Mesenchymal stem cell (in vitro differentiated cells and primary cell): ENCODE results near the gene PEG3. TPM values are rescaled to one million over a fixed set of nuclear protein-coding genes. Genes with fewer than 3 reads are reported as not detected.

ENCODE experiments used
- DNase-seq: peaks from one replicate; pipeline ENCODE4 v3.0.0-alpha.2; 2013
- H2AFZ ChIP-seq: one replicate; pipeline ENCODE4 v1.6.1; 2013; ENCODE audit warnings: low read depth, mild to moderate bottlenecking, control low read depth, inconsistent platforms, low read length, moderate library complexity
- H2AK5ac ChIP-seq: 2 replicates; pipeline ENCODE4 v1.6.1; 2013; ENCODE audit warnings: low read length, moderate library complexity, mild to moderate bottlenecking, inconsistent platforms; ENCODE audit not compliant: severe bottlenecking
- H2BK120ac ChIP-seq: one replicate; pipeline ENCODE4 v1.6.1; 2013; ENCODE audit warnings: low read depth, mild to moderate bottlenecking, inconsistent platforms, low read length, moderate library complexity
- H2BK12ac ChIP-seq, 2 experiments: one replicate each; pipeline ENCODE4 v1.6.1; 2013; ENCODE audit warnings: inconsistent platforms in 2 of 2, low read length in 2 of 2, mild to moderate bottlenecking in 2 of 2, moderate library complexity in 2 of 2, control low read depth in 1 of 2
- H2BK15ac ChIP-seq: one replicate; pipeline ENCODE4 v1.6.1; 2013; ENCODE audit warnings: mild to moderate bottlenecking, low read depth, inconsistent platforms; ENCODE audit not compliant: poor library complexity, severe bottlenecking
- H2BK5ac ChIP-seq: 2 replicates; pipeline ENCODE4 v1.6.1; 2013; ENCODE audit warnings: low read depth, mild to moderate bottlenecking, low read length, control low read depth, inconsistent platforms; ENCODE audit not compliant: poor library complexity, severe bottlenecking
- H3K14ac ChIP-seq, 2 experiments: one replicate each; pipeline ENCODE4 v1.6.1; 2013; ENCODE audit warnings: inconsistent platforms in 2 of 2, low read length in 2 of 2, control low read depth in 1 of 2, mild to moderate bottlenecking in 1 of 2, moderate library complexity in 1 of 2
- H3K18ac ChIP-seq, 2 experiments: one replicate each; pipeline ENCODE4 v1.6.1; 2013; ENCODE audit warnings: inconsistent platforms in 2 of 2, low read length in 2 of 2, control low read depth in 1 of 2, low read depth in 1 of 2, mild to moderate bottlenecking in 1 of 2
- H3K23ac ChIP-seq, 2 experiments: one replicate each; pipeline ENCODE4 v1.6.1; 2013; ENCODE audit warnings: inconsistent platforms in 2 of 2, low read length in 2 of 2, mild to moderate bottlenecking in 2 of 2, moderate library complexity in 2 of 2, control low read depth in 1 of 2
- H3K27ac ChIP-seq: 2 replicates; pipeline ENCODE4 v1.5.1; 2013; ENCODE audit warnings: mild to moderate bottlenecking, moderate library complexity, low read length, control low read depth, inconsistent platforms; ENCODE audit not compliant: poor library complexity, severe bottlenecking
- H3K27me3 ChIP-seq, 2 experiments: 2 replicates each; pipeline versions ENCODE4 v1.6.1 to v1.7.0; 2013; ENCODE audit warnings: low read length in 2 of 2, mild to moderate bottlenecking in 2 of 2, moderate library complexity in 2 of 2, control low read depth in 1 of 2, inconsistent platforms in 1 of 2; ENCODE audit not compliant: control insufficient read depth in 1 of 2, insufficient read depth in 1 of 2
- H3K36me3 ChIP-seq, 2 experiments: 2 replicates each; pipeline versions ENCODE4 v1.6.1 to v1.7.0; 2013; ENCODE audit warnings: low read length in 2 of 2, control low read depth in 1 of 2, inconsistent platforms in 1 of 2, low read depth in 1 of 2, mild to moderate bottlenecking in 1 of 2; ENCODE audit not compliant: insufficient read depth in 2 of 2, control insufficient read depth in 1 of 2
- H3K4ac ChIP-seq, 2 experiments: one replicate each; pipeline ENCODE4 v1.6.1; 2013; ENCODE audit warnings: inconsistent platforms in 2 of 2, low read length in 2 of 2, mild to moderate bottlenecking in 2 of 2, moderate library complexity in 2 of 2, control low read depth in 1 of 2, low read depth in 1 of 2
- H3K4me1 ChIP-seq: 2 replicates; pipeline ENCODE4 v1.6.1; 2013; ENCODE audit warnings: low read depth, low read length, control low read depth; ENCODE audit not compliant: control insufficient read depth, insufficient read depth
- H3K4me2 ChIP-seq: 2 replicates; pipeline ENCODE4 v1.6.1; 2013; ENCODE audit warnings: low read length, mild to moderate bottlenecking, inconsistent platforms; ENCODE audit not compliant: poor library complexity, severe bottlenecking
- H3K4me3 ChIP-seq, 2 experiments: 2 replicates each; pipeline versions ENCODE4 v1.5.1 to v1.7.0; 2013; ENCODE audit warnings: low read length in 2 of 2, mild to moderate bottlenecking in 2 of 2, control low read depth in 1 of 2, low read depth in 1 of 2; ENCODE audit not compliant: insufficient read depth in 1 of 2
- H3K79me1 ChIP-seq: replicated peaks from 2 replicates; pipeline ENCODE4 v1.6.1; 2013; ENCODE audit warnings: mild to moderate bottlenecking, control low read depth, low read length, inconsistent platforms; ENCODE audit not compliant: poor library complexity, severe bottlenecking
- H3K9ac ChIP-seq: 2 replicates; pipeline ENCODE4 v1.7.0; 2013; ENCODE audit warnings: mild to moderate bottlenecking, low read length, moderate library complexity
- H3K9me3 ChIP-seq: 2 replicates; pipeline ENCODE4 v1.7.0; 2013; ENCODE audit warnings: mild to moderate bottlenecking, low read length; ENCODE audit not compliant: control insufficient read depth
- H4K8ac ChIP-seq: one replicate; pipeline ENCODE4 v1.6.1; 2013; ENCODE audit warnings: inconsistent platforms, mild to moderate bottlenecking, low read length, moderate library complexity
- H4K91ac ChIP-seq: one replicate; pipeline ENCODE4 v1.6.1; 2013; ENCODE audit warnings: mild to moderate bottlenecking, low read length, inconsistent platforms
- WGBS: methylation state at CpG from one replicate; pipeline ENCODE4 v1.1.7; 2013; ENCODE audit warnings: mixed read lengths; 5-methylcytosine and 5-hydroxymethylcytosine counted together
- polyA plus RNA-seq, 2 experiments: library from polyadenylated mRNA; stranded (reverse); fragments of 200-250 nt; gene quantifications; one replicate each; pipeline ENCODE4 v1.2.3, GENCODE V29; 2013

The PEG3 gene
- not detected for polyA plus RNA-seq (2013, experiment 1 of 2)
- polyA plus RNA-seq (2013, experiment 2 of 2): not detected

DNA sequence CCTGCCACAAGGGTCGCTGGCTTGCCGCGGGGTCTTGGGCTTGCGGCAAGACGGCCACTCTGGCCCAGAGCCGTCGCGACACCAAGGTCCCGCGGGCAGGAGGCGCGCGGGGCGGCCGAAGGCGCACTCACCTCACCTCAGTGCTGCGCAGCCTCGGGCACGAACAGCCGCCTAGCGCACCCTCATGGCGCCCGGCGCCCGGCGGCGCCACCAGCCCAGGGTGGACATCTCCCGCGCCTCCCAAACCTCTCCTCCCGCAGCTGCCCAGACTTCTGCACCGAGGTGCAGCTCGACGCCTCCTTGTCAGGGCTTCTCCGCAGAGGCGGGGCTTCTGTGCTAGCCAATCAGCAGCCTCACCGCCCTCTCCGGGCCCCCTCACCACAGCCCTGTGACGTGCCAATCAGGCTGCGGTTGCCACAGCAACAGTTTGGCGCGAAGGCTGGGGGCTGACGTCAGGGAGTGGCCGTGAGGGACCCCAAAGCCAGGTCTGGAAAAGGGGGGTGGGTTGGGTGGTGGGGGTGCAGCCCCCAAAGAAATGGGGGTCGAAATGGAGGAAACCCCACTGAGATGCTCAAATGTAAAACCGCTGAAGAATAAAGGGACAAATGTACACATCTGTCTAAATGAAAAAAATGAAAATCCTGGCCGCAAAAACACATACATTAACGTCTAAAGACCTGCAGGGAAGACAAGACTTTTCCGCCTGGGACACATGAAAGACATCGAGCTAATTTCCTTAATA, at the start of gene PEG3, which contains the start of gene ZIM2:
Gene PEG3, minus strand, starts transcription at position 276 of the 742 bp plus-strand sequence. CDS start 16,071 bp downstream, outside the sequence.
Gene ZIM2, minus strand, starts transcription at position 276 of the 742 bp plus-strand sequence. CDS start 16,449 bp downstream, outside the sequence.
- Histone ChIP-seq H3K18ac (no peak within 1 kb of the TSS), H3K9ac (peak within 1 kb of the TSS; percentile 63), H2BK5ac (no peak within 1 kb of the TSS), H3K4me3 (peak within 1 kb of the TSS in 1 of 2 experiments; percentile 67), H2BK120ac (no peak within 1 kb of the TSS), H2BK15ac (no peak within 1 kb of the TSS), H3K23ac (no peak within 1 kb of the TSS), H3K36me3 (no peaks in the 10 kb centered on the region), H2BK12ac (no peak within 1 kb of the TSS), H3K4ac (no peak within 1 kb of the TSS), H3K79me1 (no peaks in the 10 kb centered on the region), H4K8ac (no peak within 1 kb of the TSS), H4K91ac (peak within 1 kb of the TSS; percentile 61), H2AK5ac (no peak within 1 kb of the TSS), H3K27ac (no peak within 1 kb of the TSS), H3K9me3 (peaks cover 9% of the 10 kb centered on the region), H3K4me2 (no peak within 1 kb of the TSS), H3K4me1 (no peaks in the 10 kb centered on the region), H2AFZ (no peak within 1 kb of the TSS), H3K14ac (no peak within 1 kb of the TSS), H3K27me3 (no peaks in the 10 kb centered on the region)
- WGBS: 92% methylated on average over 49 of the region's 49 CpGs
- no peak for DNase-seq

DNA sequence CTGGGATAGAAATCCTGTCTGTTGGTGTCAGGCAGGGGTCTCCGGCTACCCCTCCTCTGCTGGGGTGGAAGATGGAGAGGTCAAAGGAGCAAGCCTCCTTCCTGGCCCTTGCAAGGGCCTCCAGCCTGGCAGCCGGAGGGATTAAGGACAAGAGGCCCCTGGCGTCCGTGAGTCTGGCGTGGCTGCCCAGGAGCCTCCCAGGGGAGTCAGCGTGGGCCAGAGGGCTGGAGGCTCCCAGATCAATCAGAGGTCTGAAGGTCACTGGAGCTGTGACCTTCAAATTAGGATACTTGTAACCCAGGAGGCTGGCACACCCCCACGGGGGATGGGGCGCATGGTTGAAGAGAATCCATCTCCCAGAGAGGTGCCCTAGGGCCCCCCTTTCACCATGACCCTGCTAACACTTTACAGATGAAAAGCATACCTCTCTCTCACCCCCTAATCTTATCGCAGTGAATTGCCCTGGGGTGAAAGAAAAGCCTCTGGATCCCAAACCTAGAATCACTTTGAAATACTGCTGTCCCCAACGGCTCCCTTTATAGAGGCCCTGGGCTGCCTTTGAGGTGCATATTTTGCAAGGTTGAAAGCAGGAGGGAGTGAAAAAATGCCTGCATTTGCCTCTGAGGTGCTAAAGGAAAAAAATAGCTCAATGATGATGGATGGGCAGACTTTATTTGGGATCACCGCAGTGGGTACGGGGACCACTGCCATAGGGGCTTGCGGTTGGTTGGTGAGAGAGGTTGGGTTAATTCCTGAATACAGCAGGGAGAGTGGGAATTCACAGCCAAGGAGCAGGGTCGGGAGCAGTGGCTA, 44.9 kb upstream of the PEG3 start:
- WGBS: 81% methylated on average over 14 of the region's 14 CpGs
- H2AK5ac ChIP-seq: no peak overlapping the region
- no peaks in the 10 kb centered on the region for H3K79me1 ChIP-seq
- H3K18ac ChIP-seq: no peak overlapping the region
- no peak overlapping the region for H2AFZ ChIP-seq
- H3K27me3 ChIP-seq: no peaks in the 10 kb centered on the region
- H2BK15ac ChIP-seq: no peak overlapping the region
- DNase-seq: no peak
- H3K14ac ChIP-seq: no peak overlapping the region
- H3K36me3 ChIP-seq: no peaks in the 10 kb centered on the region
- no peak overlapping the region for H2BK12ac ChIP-seq
- H3K23ac ChIP-seq: no peak overlapping the region
- H3K4me1 ChIP-seq: no peaks in the 10 kb centered on the region
- peaks cover 31% of the 10 kb centered on the region for H3K9me3 ChIP-seq
- no peak overlapping the region for H3K4me3 ChIP-seq
- no peak overlapping the region for H2BK120ac ChIP-seq
- no peak overlapping the region for H4K91ac ChIP-seq
- no peak overlapping the region for H3K27ac ChIP-seq
- no peak overlapping the region for H3K4me2 ChIP-seq
- H3K9ac ChIP-seq: no peak overlapping the region
- no peak overlapping the region for H2BK5ac ChIP-seq
- H3K4ac ChIP-seq: no peak overlapping the region
- no peak overlapping the region for H4K8ac ChIP-seq

DNA sequence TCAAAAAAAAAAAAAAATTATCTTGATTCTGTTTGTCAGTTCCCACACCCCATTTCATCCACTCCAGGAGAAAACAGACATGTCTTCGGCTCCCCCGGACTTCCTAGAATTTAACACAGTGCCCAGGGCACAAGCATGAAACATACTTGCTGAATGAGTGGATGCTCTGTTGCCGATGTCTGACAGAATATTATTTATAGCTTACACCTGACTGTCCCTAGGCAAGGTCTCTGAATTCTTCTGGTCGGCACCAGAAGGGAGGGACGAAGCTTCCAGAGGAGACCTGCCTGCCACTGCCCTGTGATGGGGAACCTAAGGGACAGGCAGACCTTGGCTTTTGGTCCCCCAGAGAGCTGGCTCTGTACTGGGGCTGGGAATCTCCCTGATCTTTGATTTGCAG, 43.9 kb upstream of the PEG3 start:
- Histone ChIP-seq H3K4ac (no peak overlapping the region), H2BK15ac (no peak overlapping the region), H3K9me3 (peaks cover 26% of the 10 kb centered on the region), H3K4me2 (no peak overlapping the region), H3K79me1 (no peaks in the 10 kb centered on the region), H4K8ac (no peak overlapping the region), H2BK12ac (no peak overlapping the region), H3K27ac (no peak overlapping the region), H3K4me3 (no peak overlapping the region), H3K18ac (no peak overlapping the region), H3K36me3 (no peaks in the 10 kb centered on the region), H2AFZ (no peak overlapping the region), H3K27me3 (no peaks in the 10 kb centered on the region), H2BK120ac (no peak overlapping the region), H3K23ac (no peak overlapping the region), H2AK5ac (no peak overlapping the region), H3K9ac (no peak overlapping the region), H2BK5ac (no peak overlapping the region), H4K91ac (no peak overlapping the region), H3K14ac (no peak overlapping the region), H3K4me1 (no peaks in the 10 kb centered on the region)
- 88% methylated on average over 5 of the region's 5 CpGs for WGBS
- no peak for DNase-seq

- WGBS: 67% methylated on average over 5 of the region's 5 CpGs
- H3K4me3 ChIP-seq: no peak overlapping the region
- no peaks in the 10 kb centered on the region for H3K27me3 ChIP-seq
Observed at GRCh38 chr19:56880592-56881190, 40.2 kb upstream of the PEG3 start.

More at GRCh38 chr19:56880592-56881190, 40.2 kb upstream of the PEG3 start:
- no peak overlapping the region for H4K91ac ChIP-seq
- no peak overlapping the region for H3K4me2 ChIP-seq
- peaks cover 23% of the 10 kb centered on the region for H3K9me3 ChIP-seq
- H4K8ac ChIP-seq: no peak overlapping the region
- H3K36me3 ChIP-seq: no peaks in the 10 kb centered on the region
- H3K18ac ChIP-seq: no peak overlapping the region
- H2BK120ac ChIP-seq: no peak overlapping the region
- no peak overlapping the region for H3K27ac ChIP-seq
- no peak overlapping the region for H2AFZ ChIP-seq
- H2AK5ac ChIP-seq: no peak overlapping the region
- H3K4me1 ChIP-seq: no peaks in the 10 kb centered on the region
- H2BK15ac ChIP-seq: no peak overlapping the region
- no peaks in the 10 kb centered on the region for H3K79me1 ChIP-seq
- H3K23ac ChIP-seq: no peak overlapping the region
- no peak overlapping the region for H2BK12ac ChIP-seq
- H2BK5ac ChIP-seq: no peak overlapping the region
- no peak overlapping the region for H3K9ac ChIP-seq
- no peak overlapping the region for H3K14ac ChIP-seq
- H3K4ac ChIP-seq: no peak overlapping the region
- no peak for DNase-seq
